C4-2B (cell line): ENCODE results near the gene CHST11.

ENCODE experiments used
- ZFX ChIP-seq: fragments of 450-650 bp; IDR thresholded peaks from 2 replicates; pipeline ENCODE4 v1.6.1; 2017
- TF ChIP-seq, protein P1 (sequence below): fragments of 450-650 bp; conservative IDR thresholded peaks from 2 replicates; pipeline ENCODE4 v1.5.1; 2017; ENCODE audit warnings: mild to moderate bottlenecking

DNA sequence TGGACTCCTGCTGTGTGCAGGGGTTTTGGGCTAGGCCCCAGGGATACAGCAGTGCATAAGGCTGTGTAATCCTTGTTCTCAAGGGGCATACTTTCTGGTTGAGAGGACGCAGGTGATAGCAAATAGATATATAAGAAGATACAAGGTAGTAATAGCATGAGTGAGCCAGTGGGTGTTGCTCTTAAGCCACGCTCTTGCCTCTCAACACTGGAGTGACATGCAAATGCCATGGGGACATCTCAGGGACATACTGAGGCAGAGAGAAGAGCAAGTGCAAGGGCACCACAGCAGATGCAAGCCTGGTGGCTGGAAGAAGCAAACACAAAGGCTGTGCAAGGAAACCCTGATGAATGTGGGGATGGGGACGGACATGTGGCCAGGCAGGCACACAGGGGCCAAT lies 223.3 kb downstream of the CHST11 start:
- TF ChIP-seq, protein P1, sequence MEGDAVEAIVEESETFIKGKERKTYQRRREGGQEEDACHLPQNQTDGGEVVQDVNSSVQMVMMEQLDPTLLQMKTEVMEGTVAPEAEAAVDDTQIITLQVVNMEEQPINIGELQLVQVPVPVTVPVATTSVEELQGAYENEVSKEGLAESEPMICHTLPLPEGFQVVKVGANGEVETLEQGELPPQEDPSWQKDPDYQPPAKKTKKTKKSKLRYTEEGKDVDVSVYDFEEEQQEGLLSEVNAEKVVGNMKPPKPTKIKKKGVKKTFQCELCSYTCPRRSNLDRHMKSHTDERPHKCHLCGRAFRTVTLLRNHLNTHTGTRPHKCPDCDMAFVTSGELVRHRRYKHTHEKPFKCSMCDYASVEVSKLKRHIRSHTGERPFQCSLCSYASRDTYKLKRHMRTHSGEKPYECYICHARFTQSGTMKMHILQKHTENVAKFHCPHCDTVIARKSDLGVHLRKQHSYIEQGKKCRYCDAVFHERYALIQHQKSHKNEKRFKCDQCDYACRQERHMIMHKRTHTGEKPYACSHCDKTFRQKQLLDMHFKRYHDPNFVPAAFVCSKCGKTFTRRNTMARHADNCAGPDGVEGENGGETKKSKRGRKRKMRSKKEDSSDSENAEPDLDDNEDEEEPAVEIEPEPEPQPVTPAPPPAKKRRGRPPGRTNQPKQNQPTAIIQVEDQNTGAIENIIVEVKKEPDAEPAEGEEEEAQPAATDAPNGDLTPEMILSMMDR: peak; percentile 31
- no peak for TF ChIP-seq ZFX
